GM21515 (cell line): ENCODE results near the gene SGSM1.

ENCODE experiments used
- ATAC-seq: cut with Tn5 transposase; IDR thresholded peaks from one replicate; pipeline ENCODE4 v1.9.1; 2021; ENCODE audit not compliant: unreplicated experiment

Gene SGSM1

DNA sequence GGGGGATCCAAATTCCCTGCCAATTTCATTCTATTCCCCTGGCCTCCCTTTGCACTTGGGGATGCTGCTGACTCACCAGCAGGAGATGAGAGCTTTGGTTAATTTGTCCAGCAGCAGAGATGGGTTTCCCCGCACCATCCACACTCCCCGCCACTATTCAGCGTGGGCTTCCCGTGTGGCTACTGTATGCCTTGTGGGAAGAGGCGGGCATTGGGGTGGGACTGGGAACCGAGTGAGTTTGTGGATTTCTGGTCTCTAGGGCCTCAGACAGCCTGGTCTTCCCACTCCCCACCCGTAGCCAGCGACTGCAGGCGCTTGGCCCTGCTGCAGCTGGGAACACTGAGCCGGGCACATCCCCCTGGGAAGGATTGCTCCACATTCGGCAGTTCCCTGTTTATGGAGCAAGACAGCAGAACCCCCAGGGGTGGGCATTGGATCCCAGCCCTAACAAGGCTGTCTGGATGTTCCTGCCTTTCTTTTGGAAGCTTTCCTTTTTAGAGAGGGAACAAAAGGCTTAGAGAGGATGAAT is 169.9 kb downstream of the SGSM1 start:
- ATAC-seq = no peak

DNA sequence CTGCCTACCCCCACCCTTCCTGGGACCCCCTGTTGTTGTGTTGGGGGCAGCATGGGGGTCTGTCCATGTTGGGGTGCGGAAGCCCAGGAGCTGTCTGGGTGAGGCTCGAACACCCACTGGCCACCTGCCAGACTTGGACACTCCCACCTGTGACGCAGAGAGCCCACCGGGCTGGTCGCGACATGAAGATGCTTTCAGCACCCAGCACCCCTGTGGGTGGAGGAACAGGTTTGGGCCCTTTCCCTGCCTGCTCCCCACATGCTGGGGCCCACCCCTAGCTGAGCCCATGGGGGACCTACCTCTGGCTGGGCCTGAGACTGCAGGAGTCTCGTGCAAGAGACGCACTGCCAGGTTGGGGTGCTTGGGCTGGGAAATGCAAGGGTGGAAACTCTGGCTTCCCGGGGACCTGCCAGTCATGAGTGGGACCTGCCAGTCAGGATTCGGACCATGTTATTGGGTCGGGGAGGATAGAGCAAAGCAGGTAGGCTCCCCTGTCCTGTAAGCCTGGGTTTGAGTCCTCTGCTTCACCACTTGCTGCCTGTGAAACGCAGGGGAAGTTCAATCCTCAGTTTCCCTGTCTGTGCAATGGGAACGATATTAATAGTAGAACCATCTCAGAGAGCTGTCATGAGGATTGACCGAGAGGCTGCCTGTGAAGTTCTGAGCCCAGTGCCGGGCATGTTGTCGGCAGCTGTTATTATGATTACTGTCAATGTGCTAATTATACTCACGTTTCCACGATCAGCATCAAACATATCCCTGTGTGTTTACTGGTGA is 170.6 kb downstream of the SGSM1 start:
- ATAC-seq = no peak
